Sigmoid colon (tissue), 7 donors: ENCODE data around the gene RNF207. TPM values are rescaled to one million over a fixed set of nuclear protein-coding genes. Genes with fewer than 3 reads are reported as not detected.

Experiments used
- DNase-seq: peaks from one replicate; pipeline ENCODE4 v3.0.0-alpha.2; 2019
- H3K27ac ChIP-seq, 4 donors: fragments of 200-600 bp; sonication (generic); one replicate each; pipeline ENCODE4 v1.5.1; 2016 to 2019; ENCODE audit warnings: mild to moderate bottlenecking in 1 of 4
- H3K27me3 ChIP-seq, 3 donors: fragments of 200-600 bp; sonication (generic); one replicate each; pipeline ENCODE4 v1.5.1; 2019; ENCODE audit warnings: mild to moderate bottlenecking in 1 of 3
- H3K36me3 ChIP-seq, 4 donors: fragments of 200-600 bp; sonication (generic); one replicate each; pipeline ENCODE4 v1.5.1; 2016 to 2019
- H3K4me1 ChIP-seq, 4 donors: fragments of 200-600 bp; sonication (generic); one replicate each; pipeline ENCODE4 v1.5.1; 2017 to 2019
- H3K4me3 ChIP-seq, 4 donors: fragments of 200-600 bp; sonication (generic); one replicate each; pipeline ENCODE4 v1.5.1; 2017 to 2019; ENCODE audit warnings: mild to moderate bottlenecking in 2 of 4, moderate library complexity in 1 of 4
- H3K9me3 ChIP-seq, 4 donors: fragments of 200-600 bp in 3 of 4; sonication (generic) in 3 of 4; one replicate each; pipeline versions ENCODE4 v1.5.1 to v1.6.1; 2013 to 2019
- CTCF ChIP-seq, 4 experiments: fragments of 450-650 bp in 3 of 4; fragments of 200-600 bp in 1 of 4; IDR thresholded peaks; one replicate each; pipeline ENCODE4 v1.5.1; 2016 to 2019; ENCODE audit warnings: antibody characterized with exemption in 4 of 4, mild to moderate bottlenecking in 3 of 4, moderate library complexity in 2 of 4
- EP300 ChIP-seq, 4 donors: sonication (generic); formaldehyde crosslinking; IDR thresholded peaks; one replicate each; pipeline ENCODE4 v1.6.1; 2017; ENCODE audit warnings: antibody characterized with exemption in 4 of 4
- POLR2A ChIP-seq, 2 donors: fragments of 450-650 bp; IDR thresholded peaks; one replicate each; pipeline ENCODE4 v1.6.1; 2016; ENCODE audit warnings: antibody characterized with exemption in 2 of 2, mild to moderate bottlenecking in 2 of 2, moderate library complexity in 2 of 2
- POLR2AphosphoS5 ChIP-seq, 4 donors: sonication (generic); formaldehyde crosslinking; IDR thresholded peaks; one replicate each; pipeline ENCODE4 v1.6.1; 2017; ENCODE audit warnings: antibody characterized with exemption in 4 of 4
- WGBS, 2 donors: extraction: QIAGEN DNeasy Blood & Tissue Kit; methylation state at CpG; one replicate each; pipeline ENCODE4 v1.1.7; 2013; 5-methylcytosine and 5-hydroxymethylcytosine counted together
- intact Hi-C: fragments of 100-400 bp; cut with DNase I; formaldehyde crosslinking; loops from one replicate; pipeline ENCODE4 v1.15.1; 2023
- polyA plus RNA-seq, 3 donors: library from polyadenylated mRNA; stranded (reverse); fragments of 200-250 nt; gene quantifications; one replicate each; pipeline ENCODE4 v1.2.3, GENCODE V29; 2013
- total RNA-seq, 4 donors: library from RNA; depleted of rRNA; stranded (reverse); fragments of >200 nt; gene quantifications; one replicate each; pipeline ENCODE4 v1.1.0, GENCODE V29; 2016
- donor health status: healthy with polysubstance abuse.
- donor health status: Bipolar disorder and iron deficiency.
- donor health status: healthy.

RNF207 gene
- total and polyA plus RNA-seq, 7 donors: 5.3 to 24.3 (median 13.3) TPM

- Histone ChIP-seq H3K27me3 (no peaks in the 10 kb centered on the region), H3K27ac (peak overlapping the region in 1 of 4 donors; percentile 54), H3K4me1 (peaks cover 0 to 34% (median 18%) of the 10 kb centered on the region in 4 donors), H3K4me3 (no peak overlapping the region), H3K9me3 (no peaks in the 10 kb centered on the region), H3K36me3 (no peaks in the 10 kb centered on the region)
- no peak for TF ChIP-seq POLR2AphosphoS5 (IDR thresholded peaks at IDR 0.05)
- no peak for TF ChIP-seq POLR2A (IDR thresholded peaks at IDR 0.05)
- TF ChIP-seq EP300 (IDR thresholded peaks at IDR 0.05): no peak
- no peak for TF ChIP-seq CTCF (IDR thresholded peaks at IDR 0.05)
- DNase-seq: no peak
- intact Hi-C loops: no loop called here
- 82 to 87% methylated on average over 14 of the region's 14 CpGs for WGBS, 2 donors
Observed at GRCh38 chr1:6269296-6269695, 63.4 kb downstream of the RNF207 start.

GRCh38 chr1:6269720-6270400 is 63.9 kb downstream of the RNF207 start:
- H3K27ac ChIP-seq: peak overlapping the region in 2 of 4 donors; percentile 27 to 32
- no peak for TF ChIP-seq POLR2A (IDR thresholded peaks at IDR 0.05)
- TF ChIP-seq EP300 (IDR thresholded peaks at IDR 0.05): no peak
- peak; percentile 27 to 58 (median 48) for TF ChIP-seq POLR2AphosphoS5 (IDR thresholded peaks at IDR 0.05)
- no peak for TF ChIP-seq CTCF (IDR thresholded peaks at IDR 0.05)
- peak; percentile 83 for DNase-seq
- no peaks in the 10 kb centered on the region for H3K27me3 ChIP-seq
- H3K36me3 ChIP-seq: no peaks in the 10 kb centered on the region
- no peaks in the 10 kb centered on the region for H3K9me3 ChIP-seq
- peaks cover 0 to 34% (median 18%) of the 10 kb centered on the region in 4 donors for H3K4me1 ChIP-seq
- H3K4me3 ChIP-seq: no peak overlapping the region
- 17 to 67% methylated on average over 22 of the region's 22 CpGs for WGBS, 2 donors
- intact Hi-C loops: no loop called here

- 11 to 60% methylated on average over 8 of the region's 8 CpGs for whole genome bisulfite sequencing, 2 donors
Observed at GRCh38 chr1:6270401-6270800, 64.5 kb downstream of the RNF207 start.

More at GRCh38 chr1:6270401-6270800, 64.5 kb downstream of the RNF207 start:
- Histone ChIP-seq H3K9me3 (no peaks in the 10 kb centered on the region), H3K4me1 (peaks cover 0 to 34% (median 18%) of the 10 kb centered on the region in 4 donors), H3K36me3 (no peaks in the 10 kb centered on the region), H3K4me3 (no peak overlapping the region), H3K27me3 (no peaks in the 10 kb centered on the region), H3K27ac (peak overlapping the region in 2 of 4 donors; percentile 27 to 32)
- DNase-seq: no peak
- intact Hi-C loops: no loop called here
- no peak for TF ChIP-seq EP300 (IDR thresholded peaks at IDR 0.05)
- no peak for TF ChIP-seq CTCF (IDR thresholded peaks at IDR 0.05)
- TF ChIP-seq POLR2A (IDR thresholded peaks at IDR 0.05): no peak
- TF ChIP-seq POLR2AphosphoS5 (IDR thresholded peaks at IDR 0.05): no peak

Other genes starting within 250 kb of the RNF207 start
- 10 to 100 TPM in 2 of 4 donors, 1 to 10 TPM in 2; 4.9 to 12.2 (median 8.8) TPM for gene NPHP4, start 213.7 kb upstream of the RNF207 start, total RNA-seq
- gene NPHP4, start 213.7 kb upstream of the RNF207 start, polyA plus RNA-seq: 1 to 10 TPM in 2 of 3 donors, under 1 TPM in 1; 0.60 to 6.3 (median 1.2) TPM
- gene KCNAB2, start 160.2 kb upstream of the RNF207 start, total RNA-seq: 1 to 10 TPM; 6.8 to 9.0 (median 7.7) TPM
- 10 to 100 TPM in 1 of 3 donors, 1 to 10 TPM in 2; 3.0 to 23.5 (median 4.9) TPM for gene KCNAB2, start 160.2 kb upstream of the RNF207 start, polyA plus RNA-seq
- gene CHD5, start 25.8 kb upstream of the RNF207 start, total RNA-seq: 1 to 10 TPM in 3 of 4 donors, under 1 TPM in 1; 0.49 to 2.8 (median 1.5) TPM
- under 1 TPM in 1 of 3 donors, not detected in 2; 0.80 TPM for gene CHD5, start 25.8 kb upstream of the RNF207 start, polyA plus RNA-seq
- gene RPL22, start 6.5 kb upstream of the RNF207 start, total RNA-seq: 100 to 1,000 TPM; 166 to 267 (median 219) TPM
- 100 to 1,000 TPM; 299 to 443 (median 410) TPM for gene RPL22, start 6.5 kb upstream of the RNF207 start, polyA plus RNA-seq
- 10 to 100 TPM; 39.2 to 64.9 (median 55.6) TPM for gene ICMT, start 29.8 kb downstream of the RNF207 start, total RNA-seq
- gene ICMT, start 29.8 kb downstream of the RNF207 start, polyA plus RNA-seq: 10 to 100 TPM; 19.2 to 34.1 (median 20.3) TPM
- gene HES3, start 38.1 kb downstream of the RNF207 start, total RNA-seq: not detected
- gene HES3, start 38.1 kb downstream of the RNF207 start, polyA plus RNA-seq: not detected
- 10 to 100 TPM in 1 of 4 donors, 1 to 10 TPM in 3; 3.7 to 11.4 (median 4.7) TPM for gene GPR153, start 55.0 kb downstream of the RNF207 start, total RNA-seq
- gene GPR153, start 55.0 kb downstream of the RNF207 start, polyA plus RNA-seq: 10 to 100 TPM; 10.8 to 32.4 (median 22.9) TPM
- gene ACOT7, start 187.6 kb downstream of the RNF207 start, total RNA-seq: 10 to 100 TPM; 17.9 to 26.5 (median 22.2) TPM
- 10 to 100 TPM; 54.7 to 81.0 (median 78.8) TPM for gene ACOT7, start 187.6 kb downstream of the RNF207 start, polyA plus RNA-seq
- gene HES2, start 213.8 kb downstream of the RNF207 start, total RNA-seq: not detected
- gene HES2, start 213.8 kb downstream of the RNF207 start, polyA plus RNA-seq: 10 to 100 TPM; 10.7 to 27.0 (median 19.9) TPM
- 1 to 10 TPM in 1 of 4 donors, under 1 TPM in 1, not detected in 2; 0.55 to 1.3 TPM for gene ESPN, start 218.7 kb downstream of the RNF207 start, total RNA-seq
- gene ESPN, start 218.7 kb downstream of the RNF207 start, polyA plus RNA-seq: 100 to 1,000 TPM in 2 of 3 donors, 10 to 100 TPM in 1; 86.5 to 202 (median 117) TPM